ENCODE data around the gene ANKS6.

- TF ChIP-seq CTCF (IDR thresholded peaks at IDR 0.05) (peak; percentile 55), EZH2phosphoT487 (IDR thresholded peaks at IDR 0.05) (no peak)
Measured at GRCh38 chr9:98796364-98797101, at the start of gene ANKS6.
